Measurements from ENCODE around the gene ICA1L.

Gene ICA1L

GRCh38 chr2:202723746-202724145 lies 147.8 kb downstream of the ICA1L start:
- no peak for DNase-seq

All from CD4-positive, alpha-beta T cell treated with Interferon alpha-2 for 1 hour (primary cell).